ENCODE results near the gene C5orf58.

The C5orf58 gene

DNA sequence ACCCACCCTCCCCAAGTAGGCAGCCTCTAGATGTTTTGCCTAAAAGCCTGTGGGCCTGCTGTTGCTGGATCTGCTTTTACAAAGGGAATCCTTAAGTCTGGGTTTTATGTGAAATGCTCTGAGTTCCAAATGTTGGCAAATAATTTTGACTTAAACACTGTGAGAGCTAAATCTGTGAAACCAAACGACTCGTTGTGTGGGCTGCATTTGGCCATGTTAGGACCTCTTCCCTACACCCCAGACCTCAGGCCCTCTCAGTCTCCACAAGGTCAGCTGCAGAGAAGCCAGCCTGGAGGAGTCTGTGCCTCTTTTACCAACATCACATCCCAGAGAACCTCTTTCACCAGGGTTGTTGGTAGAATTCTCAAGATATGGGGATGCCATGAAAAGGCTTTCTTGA is 55.4 kb downstream of the C5orf58 start:
- peaks cover 3% of the 10 kb centered on the region for H3K27me3 ChIP-seq (ENCODE audit: control insufficient read depth, insufficient read depth, low read length)
- H3K9ac ChIP-seq (ENCODE audit: low read depth, low read length), result no peak overlapping the region
- no peaks in the 10 kb centered on the region for H3K9me3 ChIP-seq (replicated peaks; ENCODE audit: low read length)
- H3K4me1 ChIP-seq (ENCODE audit: control insufficient read depth, insufficient read depth, low read length), result no peaks in the 10 kb centered on the region
- no peak overlapping the region for H3K4me3 ChIP-seq (ENCODE audit: low read length)
- no peaks in the 10 kb centered on the region for H3K36me3 ChIP-seq (ENCODE audit: insufficient read depth, low read length)
- H3K4me2 ChIP-seq (ENCODE audit: low read length), result no peak overlapping the region

- H3K4me1 ChIP-seq (ENCODE audit: control insufficient read depth, insufficient read depth, low read length), result no peaks in the 10 kb centered on the region
- H3K4me2 ChIP-seq (ENCODE audit: low read length), result no peak overlapping the region
- H3K9me3 ChIP-seq (replicated peaks; ENCODE audit: low read length), result no peaks in the 10 kb centered on the region
- H3K4me3 ChIP-seq (ENCODE audit: low read length), result no peak overlapping the region
- H3K36me3 ChIP-seq (ENCODE audit: insufficient read depth, low read length), result no peaks in the 10 kb centered on the region
- H3K9ac ChIP-seq (ENCODE audit: low read depth, low read length), result no peak overlapping the region
- H3K27me3 ChIP-seq (ENCODE audit: control insufficient read depth, insufficient read depth, low read length), result peaks cover 3% of the 10 kb centered on the region
Observed at GRCh38 chr5:170288551-170288950, 55.8 kb downstream of the C5orf58 start.

DNA sequence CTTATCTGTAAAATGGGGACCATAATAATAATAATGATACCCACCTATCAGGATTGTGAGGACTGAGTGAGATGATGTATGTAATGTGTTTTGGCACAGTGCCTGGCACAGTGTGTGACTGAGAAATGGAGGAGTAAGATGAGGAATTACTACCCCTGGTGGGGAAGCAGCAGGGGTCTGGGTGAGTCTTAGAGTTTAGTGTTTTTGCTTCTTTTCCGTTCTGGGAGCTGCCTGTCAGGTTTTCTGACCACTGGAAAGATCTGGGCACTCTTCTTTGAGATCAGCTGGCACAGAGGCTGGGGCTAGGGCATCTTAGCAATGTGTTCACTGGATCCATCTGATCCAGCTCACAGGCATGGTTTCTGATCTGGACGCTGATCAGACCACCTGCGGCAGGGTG is 56.3 kb downstream of the C5orf58 start:
- Histone ChIP-seq H3K4me1 (ENCODE audit: control insufficient read depth, insufficient read depth, low read length) (no peaks in the 10 kb centered on the region), H3K4me3 (ENCODE audit: low read length) (no peak overlapping the region), H3K36me3 (ENCODE audit: insufficient read depth, low read length) (no peaks in the 10 kb centered on the region)

GRCh38 chr5:170289764-170290163 is 57.0 kb downstream of the C5orf58 start:
- no peaks in the 10 kb centered on the region for H3K9me3 ChIP-seq (replicated peaks; ENCODE audit: low read length)
- no peaks in the 10 kb centered on the region for H3K4me1 ChIP-seq (ENCODE audit: control insufficient read depth, insufficient read depth, low read length)
- H3K4me3 ChIP-seq (ENCODE audit: low read length), result no peak overlapping the region
- no peaks in the 10 kb centered on the region for H3K36me3 ChIP-seq (ENCODE audit: insufficient read depth, low read length)
- peaks cover 3% of the 10 kb centered on the region for H3K27me3 ChIP-seq (ENCODE audit: control insufficient read depth, insufficient read depth, low read length)
- H3K4me2 ChIP-seq (ENCODE audit: low read length), result no peak overlapping the region
- H3K9ac ChIP-seq (ENCODE audit: low read depth, low read length), result no peak overlapping the region

More for the DNA sequence above, 56.3 kb downstream of the C5orf58 start:
- no peak overlapping the region for H3K4me2 ChIP-seq (ENCODE audit: low read length)
- no peaks in the 10 kb centered on the region for H3K9me3 ChIP-seq (replicated peaks; ENCODE audit: low read length)
- H3K9ac ChIP-seq (ENCODE audit: low read depth, low read length), result no peak overlapping the region
- H3K27me3 ChIP-seq (ENCODE audit: control insufficient read depth, insufficient read depth, low read length), result peaks cover 3% of the 10 kb centered on the region

- Histone ChIP-seq H3K9ac (ENCODE audit: low read depth, low read length) (no peak overlapping the region), H3K9me3 (replicated peaks; ENCODE audit: low read length) (no peaks in the 10 kb centered on the region), H3K27me3 (ENCODE audit: control insufficient read depth, insufficient read depth, low read length) (peaks cover 3% of the 10 kb centered on the region), H3K4me2 (ENCODE audit: low read length) (no peak overlapping the region), H3K4me3 (ENCODE audit: low read length) (no peak overlapping the region), H3K36me3 (ENCODE audit: insufficient read depth, low read length) (no peaks in the 10 kb centered on the region), H3K4me1 (ENCODE audit: control insufficient read depth, insufficient read depth, low read length) (no peaks in the 10 kb centered on the region)
Observed at GRCh38 chr5:170290498-170290897, 57.7 kb downstream of the C5orf58 start.

- Histone ChIP-seq H3K9me3 (replicated peaks; ENCODE audit: low read length) (no peaks in the 10 kb centered on the region), H3K36me3 (ENCODE audit: insufficient read depth, low read length) (no peaks in the 10 kb centered on the region), H3K27me3 (ENCODE audit: control insufficient read depth, insufficient read depth, low read length) (peaks cover 3% of the 10 kb centered on the region), H3K4me3 (ENCODE audit: low read length) (no peak overlapping the region), H3K4me2 (ENCODE audit: low read length) (no peak overlapping the region), H3K9ac (ENCODE audit: low read depth, low read length) (no peak overlapping the region), H3K4me1 (ENCODE audit: control insufficient read depth, insufficient read depth, low read length) (no peaks in the 10 kb centered on the region)
Observed at GRCh38 chr5:170292179-170293104, 59.7 kb downstream of the C5orf58 start.

- H3K9ac ChIP-seq (ENCODE audit: low read depth, low read length), result no peak overlapping the region
- H3K4me2 ChIP-seq (ENCODE audit: low read length), result no peak overlapping the region
- H3K4me1 ChIP-seq (ENCODE audit: control insufficient read depth, insufficient read depth, low read length), result no peaks in the 10 kb centered on the region
Observed at GRCh38 chr5:170293273-170293672, 60.5 kb downstream of the C5orf58 start.

DNA sequence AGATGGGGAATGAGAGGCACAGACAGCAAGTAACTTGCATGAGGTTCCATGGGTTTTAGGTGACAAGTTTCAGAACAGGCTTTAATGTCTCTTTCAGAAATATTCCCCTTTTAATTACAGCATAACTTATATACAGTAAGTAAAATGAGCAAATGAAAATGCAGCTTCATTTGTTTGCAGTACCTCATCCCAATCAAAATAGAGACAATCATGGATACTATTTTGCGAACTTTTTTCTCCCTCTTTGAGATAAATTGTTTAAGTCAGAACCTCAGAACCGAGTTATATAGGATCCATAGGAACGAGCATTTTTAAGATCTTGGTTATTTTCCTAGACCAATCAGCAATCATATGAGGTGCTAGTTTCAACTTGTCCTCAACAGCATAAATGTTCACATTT is 61.3 kb downstream of the C5orf58 start:
- no peak overlapping the region for H3K4me2 ChIP-seq (ENCODE audit: low read length)
- H3K27me3 ChIP-seq (ENCODE audit: control insufficient read depth, insufficient read depth, low read length), result peaks cover 3% of the 10 kb centered on the region
- H3K4me1 ChIP-seq (ENCODE audit: control insufficient read depth, insufficient read depth, low read length), result no peaks in the 10 kb centered on the region
- H3K36me3 ChIP-seq (ENCODE audit: insufficient read depth, low read length), result no peaks in the 10 kb centered on the region
- H3K4me3 ChIP-seq (ENCODE audit: low read length), result no peak overlapping the region
- no peaks in the 10 kb centered on the region for H3K9me3 ChIP-seq (replicated peaks; ENCODE audit: low read length)
- H3K9ac ChIP-seq (ENCODE audit: low read depth, low read length), result no peak overlapping the region

More at GRCh38 chr5:170293273-170293672, 60.5 kb downstream of the C5orf58 start:
- H3K27me3 ChIP-seq (ENCODE audit: control insufficient read depth, insufficient read depth, low read length), result peaks cover 3% of the 10 kb centered on the region
- H3K9me3 ChIP-seq (replicated peaks; ENCODE audit: low read length), result no peaks in the 10 kb centered on the region
- H3K36me3 ChIP-seq (ENCODE audit: insufficient read depth, low read length), result no peaks in the 10 kb centered on the region
- H3K4me3 ChIP-seq (ENCODE audit: low read length), result no peak overlapping the region

- Histone ChIP-seq H3K36me3 (ENCODE audit: insufficient read depth, low read length) (no peaks in the 10 kb centered on the region), H3K9ac (ENCODE audit: low read depth, low read length) (no peak overlapping the region), H3K4me1 (ENCODE audit: control insufficient read depth, insufficient read depth, low read length) (no peaks in the 10 kb centered on the region)
Observed at GRCh38 chr5:170294556-170294955, 61.8 kb downstream of the C5orf58 start.

More at GRCh38 chr5:170294556-170294955, 61.8 kb downstream of the C5orf58 start:
- Histone ChIP-seq H3K4me3 (ENCODE audit: low read length) (no peak overlapping the region), H3K9me3 (replicated peaks; ENCODE audit: low read length) (no peaks in the 10 kb centered on the region), H3K4me2 (ENCODE audit: low read length) (no peak overlapping the region), H3K27me3 (ENCODE audit: control insufficient read depth, insufficient read depth, low read length) (peaks cover 3% of the 10 kb centered on the region)
